ENCODE data around the gene TIGD4.

Gene TIGD4

DNA sequence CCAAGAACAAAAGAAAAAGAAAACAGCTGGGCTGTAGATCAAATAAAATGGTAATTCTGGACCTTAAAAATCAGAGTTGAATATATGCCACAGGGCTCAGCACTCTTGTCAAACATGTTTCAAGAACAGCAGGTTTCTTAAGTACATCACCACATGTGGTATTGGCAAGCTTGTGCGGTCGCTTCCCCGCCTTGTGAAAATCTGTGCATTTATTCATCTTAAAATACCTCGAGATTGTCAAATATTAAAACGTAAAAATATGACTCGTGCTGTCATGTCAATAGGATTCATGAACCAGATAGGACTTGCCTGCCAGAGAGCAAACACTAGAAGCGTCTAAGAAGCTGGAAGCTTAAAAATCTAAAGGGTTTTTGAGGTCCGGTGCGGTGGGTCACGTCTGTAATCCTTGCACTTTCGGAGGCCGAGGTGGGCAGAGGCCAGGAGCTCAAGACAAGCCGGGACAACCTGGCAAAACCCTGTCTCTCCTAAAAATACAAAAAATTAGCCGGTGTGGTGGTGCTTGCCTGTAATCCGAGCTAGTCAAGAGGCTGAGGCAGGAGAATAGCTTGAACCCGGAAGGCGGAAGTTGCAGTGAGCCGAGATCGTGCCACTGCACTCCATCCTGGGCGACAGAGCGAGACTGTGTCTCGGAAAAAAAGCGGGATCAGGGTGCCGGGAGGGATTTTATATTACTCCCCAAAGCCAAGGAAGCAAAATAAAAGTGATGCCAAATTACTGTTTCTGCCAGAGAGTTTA, 59.6 kb downstream of the TIGD4 start:
- no peak for TF ChIP-seq ZFX (IDR thresholded peaks at IDR 0.05; ENCODE audit: borderline replicate concordance)
- TF ChIP-seq CTCF (IDR thresholded peaks at IDR 0.05), result no peak
- no peak overlapping the region for H3K27ac ChIP-seq

All from 22Rv1 (cell line).